HG03439 (cell line): Measurements from ENCODE around the gene TGM3.

Source experiments
- ATAC-seq: cut with Tn5 transposase; IDR thresholded peaks from one replicate; pipeline ENCODE4 v1.9.1; 2021; ENCODE audit warnings: mild to moderate bottlenecking, moderate library complexity; ENCODE audit not compliant: unreplicated experiment

Gene TGM3

DNA sequence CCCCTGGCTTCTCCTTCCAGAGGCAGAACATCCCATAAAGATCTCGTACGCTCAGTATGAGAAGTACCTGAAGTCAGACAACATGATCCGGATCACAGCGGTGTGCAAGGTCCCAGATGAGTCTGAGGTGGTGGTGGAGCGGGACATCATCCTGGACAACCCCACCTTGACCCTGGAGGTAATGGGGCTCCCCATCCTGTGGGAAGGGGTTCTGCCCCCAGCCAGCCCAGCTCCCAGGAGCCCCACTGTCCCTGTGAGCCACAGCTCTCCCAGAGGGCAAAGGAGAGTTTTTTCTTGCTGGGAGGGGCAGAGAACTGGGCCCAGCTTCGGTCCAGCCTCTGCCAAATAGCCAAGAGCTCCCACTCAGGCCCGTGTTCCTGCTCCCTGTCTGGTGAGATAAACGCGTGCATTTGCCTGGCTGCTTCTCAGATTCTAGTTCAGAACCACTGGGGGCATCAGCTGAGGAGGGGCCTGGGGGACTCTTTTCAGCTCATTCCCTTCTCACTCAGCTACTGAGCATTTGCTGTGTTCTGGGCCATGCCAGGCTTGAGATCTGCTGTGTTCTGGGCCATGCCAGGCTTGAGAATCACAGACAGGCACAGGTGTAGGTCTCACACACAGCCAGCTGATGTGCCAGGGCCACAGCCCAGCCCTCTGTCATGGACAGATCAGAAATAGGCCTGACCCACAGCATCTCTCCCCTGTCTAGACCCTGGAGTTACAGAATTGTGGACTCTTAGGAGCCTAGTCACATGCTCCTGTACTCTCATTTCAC, 39.5 kb downstream of the TGM3 start:
- no peak for ATAC-seq

DNA sequence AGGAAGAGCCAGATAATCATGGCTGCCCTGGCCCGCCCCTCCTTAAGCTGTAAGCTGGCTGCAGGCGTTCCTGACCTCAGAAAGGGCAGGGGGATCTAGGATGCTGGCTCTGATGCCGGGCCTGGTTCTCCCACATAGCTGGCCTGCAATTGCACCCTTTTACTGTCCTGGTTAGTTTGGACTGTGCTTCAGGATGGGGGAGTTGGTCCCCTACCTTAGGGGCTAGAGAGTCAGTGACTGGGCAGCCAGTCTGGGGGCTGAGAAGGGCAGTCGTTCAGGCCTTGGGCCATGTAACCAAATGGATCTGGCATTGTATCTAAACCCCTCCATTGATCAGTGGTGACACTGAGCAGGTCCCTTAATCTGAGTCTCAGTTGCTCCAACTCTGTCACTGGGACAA, 40.7 kb downstream of the TGM3 start:
- ATAC-seq, result no peak

DNA sequence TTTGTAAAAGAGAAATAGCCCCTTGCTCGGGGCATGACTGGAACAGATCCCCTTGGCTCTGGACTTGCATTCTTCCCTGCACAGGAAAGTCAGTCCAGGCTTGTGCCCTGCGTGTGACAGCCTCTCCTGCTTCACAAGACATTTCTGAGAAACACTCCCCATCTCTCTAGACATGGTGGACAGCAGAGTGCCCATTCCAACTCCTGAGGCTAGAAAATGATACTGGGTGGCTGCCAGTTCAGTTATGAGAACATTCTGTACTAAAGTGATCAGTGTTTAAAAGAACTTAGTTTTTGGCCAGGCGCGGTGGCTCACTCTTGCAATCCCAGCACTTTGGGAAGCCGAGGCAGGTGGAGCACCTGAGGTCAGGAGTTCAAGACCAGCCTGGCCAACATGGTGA, 41.3 kb downstream of the TGM3 start:
- no peak for ATAC-seq

DNA sequence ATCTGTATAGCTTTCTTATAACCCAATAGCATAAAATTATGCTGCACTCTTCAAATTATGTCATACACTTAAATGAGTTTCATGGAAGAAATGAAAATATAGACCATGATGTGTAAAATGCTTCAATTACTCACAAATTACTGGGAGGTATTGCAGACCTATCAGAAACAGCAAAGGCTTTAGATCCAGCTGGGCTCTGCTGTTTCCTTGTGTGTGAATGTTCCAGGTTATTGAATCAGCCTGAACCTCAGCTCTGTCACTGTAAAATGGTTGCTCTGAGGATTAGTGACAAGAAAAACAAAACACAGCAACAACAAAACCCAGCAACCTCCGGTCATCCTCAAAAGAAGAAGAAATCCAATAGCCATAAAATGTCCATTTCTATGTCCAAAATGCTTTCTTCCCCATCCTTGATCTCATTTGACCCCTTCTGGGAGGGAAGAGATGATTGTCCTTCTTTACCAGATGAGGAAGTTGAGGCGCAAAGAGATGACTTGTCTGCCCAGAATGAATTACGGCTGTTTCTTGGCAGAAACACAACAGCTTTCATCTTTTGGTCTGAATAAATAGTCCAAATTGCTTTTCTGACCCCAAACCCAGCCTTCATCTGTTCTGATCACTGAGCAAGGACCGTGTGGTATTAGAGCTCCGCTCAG, 42.7 kb downstream of the TGM3 start:
- ATAC-seq, result no peak

DNA sequence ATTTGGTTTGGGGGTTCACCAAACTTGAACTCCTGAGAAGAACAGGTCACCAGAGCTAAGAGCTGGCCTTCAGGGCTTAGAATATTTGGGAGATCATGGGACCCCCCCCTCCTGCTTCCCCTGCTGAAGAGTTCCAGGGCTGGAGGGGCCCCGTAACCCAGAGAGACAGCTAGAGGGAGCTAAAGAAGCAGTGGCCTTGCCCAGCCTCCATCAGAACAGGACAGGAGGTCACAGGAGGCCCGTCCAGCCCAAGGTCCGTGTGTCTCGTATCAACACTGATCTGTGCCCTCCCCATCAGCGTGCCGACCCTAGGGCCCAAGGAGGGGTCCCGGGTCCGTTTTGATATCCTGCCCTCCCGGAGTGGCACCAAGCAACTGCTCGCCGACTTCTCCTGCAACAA, 44.3 kb downstream of the TGM3 start:
- ATAC-seq, result no peak

DNA sequence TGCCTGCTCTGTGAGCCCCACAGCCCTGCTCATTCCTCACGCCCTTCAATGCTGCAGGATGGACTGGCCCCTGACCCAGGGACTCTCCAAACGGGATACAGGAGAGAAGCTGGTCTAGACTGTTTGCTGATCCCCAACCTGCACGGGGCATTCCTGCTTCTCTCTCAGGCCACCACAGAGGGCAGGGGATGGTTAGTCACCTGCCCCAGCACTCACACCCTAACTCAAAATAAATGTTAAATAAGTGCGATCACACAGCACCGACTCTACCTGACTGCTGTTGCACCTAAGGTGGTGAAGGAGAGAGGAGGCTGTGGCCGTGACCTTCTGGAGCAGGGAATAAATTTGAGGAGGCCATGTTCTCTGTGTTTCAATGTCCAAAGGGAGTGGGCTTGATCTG, 45.0 kb downstream of the TGM3 start:
- ATAC-seq, result no peak

DNA sequence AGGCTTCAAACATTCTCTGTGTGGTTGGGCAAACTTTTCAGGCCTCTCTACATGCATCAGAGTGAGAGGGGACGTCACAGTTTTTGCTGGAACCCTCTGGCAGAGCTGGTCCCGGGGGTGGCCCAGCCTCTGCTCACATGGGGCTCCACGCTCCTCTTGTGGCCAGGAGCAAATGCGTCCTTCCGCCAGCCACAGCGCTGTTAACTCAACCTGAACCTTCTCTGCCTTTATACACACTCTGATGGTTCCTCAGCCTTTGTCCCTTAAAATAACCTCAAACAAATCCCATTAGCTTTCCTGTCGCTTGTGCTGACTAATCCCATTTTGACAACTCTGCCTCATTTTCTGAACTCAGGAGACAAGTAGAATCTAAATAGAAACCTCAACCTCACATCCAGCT, 45.5 kb downstream of the TGM3 start:
- ATAC-seq, result no peak

DNA sequence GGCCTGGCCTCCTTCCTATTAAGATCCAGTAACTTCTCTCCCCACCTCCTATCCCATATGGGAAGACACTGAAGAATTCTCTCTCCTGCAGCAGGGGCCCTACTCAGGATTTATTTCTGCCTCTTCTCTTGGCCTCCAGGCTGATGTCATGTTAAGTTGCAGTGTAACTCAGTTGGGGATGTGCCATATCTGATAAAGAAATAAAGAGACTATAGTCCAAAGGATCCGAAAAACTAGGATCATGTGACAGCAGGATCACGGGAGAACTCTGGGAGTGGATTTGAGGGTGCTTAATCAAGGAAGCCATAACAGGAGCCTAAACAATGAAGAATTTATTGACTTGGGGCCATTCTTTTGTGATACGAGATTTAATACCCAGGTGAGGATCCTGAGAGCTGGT, 46.4 kb downstream of the TGM3 start:
- no peak for ATAC-seq

DNA sequence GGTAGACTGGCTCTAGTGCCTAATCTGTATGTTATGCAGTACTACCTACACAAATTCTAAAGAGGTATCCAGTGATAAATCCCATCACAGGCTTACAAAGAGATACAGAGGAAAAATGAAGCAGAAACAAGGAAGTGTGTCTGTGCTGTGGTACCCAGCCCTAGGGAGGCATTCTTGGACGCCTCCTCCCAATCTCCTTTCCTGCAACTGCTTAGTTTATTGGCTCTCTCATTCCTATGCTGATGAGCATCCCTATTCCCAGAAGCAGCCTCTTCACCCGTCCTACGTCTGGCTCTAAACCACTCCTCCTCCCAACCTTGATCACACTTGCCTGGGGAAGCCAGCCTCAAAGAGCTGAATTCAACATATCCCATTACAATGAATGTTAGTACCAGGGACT, 50.4 kb downstream of the TGM3 start:
- ATAC-seq, result no peak

DNA sequence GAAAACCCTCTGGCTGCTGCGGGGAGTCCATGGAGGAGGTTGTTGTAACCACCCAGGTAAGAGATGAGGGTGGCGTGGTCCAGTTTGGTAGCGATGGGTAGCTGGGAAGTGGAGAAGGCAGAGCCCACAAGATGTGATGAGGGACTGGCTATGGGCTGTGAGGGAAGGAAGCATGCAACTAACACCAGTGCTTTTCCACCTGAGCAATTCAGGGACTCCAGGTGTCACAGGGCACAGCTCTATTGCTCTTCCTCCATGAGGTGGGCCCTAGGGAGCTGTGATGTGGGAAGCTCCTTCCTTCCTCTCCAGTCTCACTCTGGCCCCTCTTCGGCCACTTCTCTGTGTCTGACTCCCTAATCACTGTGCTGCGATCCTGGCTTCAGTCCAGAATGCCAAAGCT, 52.5 kb downstream of the TGM3 start:
- no peak for ATAC-seq

DNA sequence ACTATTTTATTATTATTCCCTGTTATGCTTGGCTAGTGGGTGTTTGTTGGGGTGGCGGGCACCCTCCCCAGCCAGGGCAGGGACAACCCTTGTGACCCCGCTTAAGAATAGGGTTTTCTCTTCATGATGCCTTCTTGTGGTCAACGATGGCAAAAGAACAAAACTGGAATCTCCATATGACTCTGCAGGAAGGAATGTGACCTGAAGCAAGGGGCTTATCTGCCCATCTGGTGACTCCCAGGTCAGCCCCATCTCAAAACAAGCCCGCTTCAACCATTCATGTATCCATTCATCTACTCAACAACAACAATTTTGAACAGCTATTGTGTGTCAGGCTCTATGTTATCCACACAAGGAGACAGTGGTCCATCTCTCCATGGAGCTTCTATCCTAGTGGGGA, 54.0 kb downstream of the TGM3 start:
- no peak for ATAC-seq

DNA sequence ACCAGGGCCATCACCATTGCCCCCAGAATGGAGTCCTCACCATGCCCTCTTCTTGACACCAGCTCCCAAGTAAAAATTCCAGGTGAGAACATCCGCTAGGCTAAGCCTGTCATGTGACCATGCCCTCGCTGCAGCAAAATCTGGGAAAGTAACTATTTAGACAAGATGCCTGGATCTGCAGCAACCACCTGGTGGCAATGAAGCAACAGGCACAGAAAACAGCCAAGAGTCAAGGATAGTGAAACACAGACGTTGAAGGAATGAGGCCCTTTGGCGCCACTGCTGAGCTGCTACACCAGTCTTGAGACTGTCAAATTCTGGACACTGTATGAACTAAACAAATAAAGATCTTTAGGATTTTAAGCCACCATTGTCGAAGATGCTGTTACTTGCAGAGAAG, 54.8 kb downstream of the TGM3 start:
- ATAC-seq, result no peak

DNA sequence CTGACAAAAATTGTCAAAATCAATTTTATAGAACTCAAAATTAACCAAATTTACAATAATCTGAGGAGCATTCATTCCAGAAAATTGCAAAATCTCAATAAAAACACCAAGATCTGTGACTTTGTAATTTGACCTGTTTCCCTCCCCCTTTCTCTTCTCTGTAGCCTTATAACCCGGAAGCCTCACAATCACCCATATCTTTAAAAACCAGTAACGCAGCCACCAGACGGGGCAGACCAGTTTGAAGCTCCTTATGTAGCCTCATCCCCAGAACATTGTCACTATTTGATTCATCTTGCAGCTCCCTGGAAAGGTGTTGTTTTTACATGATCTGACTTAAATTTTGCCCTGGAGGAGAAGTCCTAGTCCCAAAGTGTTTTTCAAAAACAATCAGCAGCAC, 57.4 kb downstream of the TGM3 start:
- no peak for ATAC-seq

DNA sequence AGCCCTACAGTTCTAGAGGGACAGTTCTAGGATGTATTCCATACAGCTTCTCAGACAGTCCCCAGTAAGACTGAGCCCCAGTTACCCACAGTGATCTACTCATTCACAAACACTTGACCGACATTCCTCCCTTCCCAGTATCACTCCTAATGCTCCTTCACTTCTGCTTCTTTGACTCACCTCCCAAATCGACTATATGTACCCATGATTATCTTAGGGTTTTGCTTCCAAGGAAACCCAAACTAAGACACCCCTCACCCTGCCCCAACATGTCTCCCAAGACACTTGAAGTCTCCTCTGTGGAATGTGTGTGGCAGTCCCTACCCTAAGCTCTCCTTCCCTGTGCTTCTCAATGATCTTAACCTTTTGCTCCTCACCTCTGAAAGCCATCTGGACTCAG, 61.3 kb downstream of the TGM3 start:
- ATAC-seq, result no peak

DNA sequence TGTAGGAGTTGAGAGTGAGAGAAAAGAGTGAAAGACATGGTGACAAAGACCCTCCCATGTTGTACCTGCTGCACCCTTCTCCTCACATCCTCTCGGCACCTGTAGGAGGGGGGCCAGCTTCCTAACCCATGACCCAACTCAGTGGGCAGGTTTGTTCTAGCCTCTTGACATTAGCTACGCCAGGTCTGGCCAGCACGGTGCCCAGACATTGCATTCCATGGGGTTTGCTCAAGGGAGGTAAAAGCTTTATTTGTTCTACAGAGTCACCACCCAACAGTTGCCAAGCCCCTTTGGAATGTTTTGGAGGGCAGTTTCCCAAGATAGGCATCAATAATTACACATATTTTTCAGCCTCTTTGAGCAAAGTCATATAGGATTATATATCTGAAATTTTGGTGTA, 62.2 kb downstream of the TGM3 start:
- ATAC-seq, result no peak

DNA sequence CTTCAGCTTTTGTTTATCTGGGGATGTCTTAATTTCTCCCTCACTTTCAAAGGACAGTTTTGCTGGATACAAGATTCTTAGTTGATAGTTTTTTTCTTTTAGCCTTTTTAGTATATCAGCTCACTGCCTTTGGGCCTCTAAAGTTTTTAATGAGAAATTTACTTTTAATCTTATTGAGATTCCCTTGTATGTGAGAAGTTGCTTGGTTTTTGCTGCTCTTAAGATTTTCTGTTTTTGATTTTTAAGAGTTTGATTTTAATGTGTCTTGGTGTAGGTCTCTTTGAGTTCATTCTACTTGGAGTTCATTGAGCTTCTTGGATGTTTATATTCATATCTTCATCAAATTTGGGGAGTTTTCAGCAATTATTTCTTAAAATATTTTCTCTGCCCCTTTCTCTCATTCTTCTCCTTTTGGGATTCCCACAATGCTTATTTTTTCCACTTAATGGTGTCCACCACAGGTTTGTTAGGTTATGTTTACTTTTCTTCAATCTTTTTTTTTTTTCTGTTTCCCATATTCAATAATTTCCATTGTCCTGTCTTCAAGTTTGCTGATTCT, 65.3 kb downstream of the TGM3 start:
- no peak for ATAC-seq

DNA sequence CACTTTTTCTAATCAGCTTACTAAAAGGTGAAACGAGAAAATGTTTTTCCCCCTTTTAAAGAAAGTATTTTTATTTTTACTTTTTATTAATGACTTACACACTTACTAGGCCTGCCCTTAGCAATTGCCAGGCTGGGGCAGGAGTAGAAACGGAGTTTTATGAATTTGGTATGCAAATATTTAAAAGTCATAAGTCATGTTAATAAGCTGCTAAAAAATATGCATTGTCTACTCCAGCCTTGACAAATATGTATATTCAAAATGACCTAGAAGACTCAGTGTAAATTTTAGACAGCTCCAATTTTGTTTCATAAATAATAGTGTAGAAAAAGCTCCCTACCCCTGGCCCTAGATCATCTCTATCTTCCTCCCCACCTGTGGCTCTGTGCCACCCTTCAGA, 67.4 kb downstream of the TGM3 start:
- ATAC-seq, result no peak

DNA sequence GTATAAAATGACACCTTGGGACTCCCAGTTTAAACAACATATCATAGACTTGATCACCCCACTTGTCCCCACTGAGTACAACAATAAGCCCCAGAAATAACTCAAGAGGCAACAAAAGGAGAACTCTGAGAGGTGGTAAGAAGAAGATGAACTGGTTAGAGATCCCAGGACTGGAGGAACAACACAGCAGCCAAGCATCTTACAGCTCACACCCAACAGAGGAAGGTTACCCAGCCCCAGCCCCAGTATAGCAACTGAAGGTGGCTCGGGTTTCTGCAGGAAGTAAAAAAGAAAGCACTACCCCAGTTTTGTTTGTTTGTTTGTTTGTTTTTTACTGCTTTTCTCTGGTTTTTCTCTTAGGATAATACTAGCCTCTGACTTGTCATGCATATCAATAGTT, 67.8 kb downstream of the TGM3 start:
- ATAC-seq, result no peak

DNA sequence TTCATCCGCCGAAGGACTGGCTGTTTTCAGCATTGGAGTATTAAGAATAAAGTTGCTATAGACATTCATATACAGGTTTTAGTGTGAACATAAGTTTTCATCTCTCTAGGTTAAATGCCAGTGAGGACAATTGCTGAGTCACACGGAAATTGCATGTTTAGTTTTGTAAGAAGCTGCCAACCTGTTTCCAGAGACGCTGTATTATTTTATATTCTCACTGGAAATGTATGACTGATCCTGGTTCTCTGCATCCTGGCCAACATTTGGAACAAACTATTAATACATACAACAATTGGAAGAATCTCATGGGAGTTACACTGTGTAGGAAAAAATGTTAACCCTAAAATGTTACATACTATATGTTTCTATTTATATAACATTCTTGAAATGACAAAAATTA, 68.2 kb downstream of the TGM3 start:
- no peak for ATAC-seq

DNA sequence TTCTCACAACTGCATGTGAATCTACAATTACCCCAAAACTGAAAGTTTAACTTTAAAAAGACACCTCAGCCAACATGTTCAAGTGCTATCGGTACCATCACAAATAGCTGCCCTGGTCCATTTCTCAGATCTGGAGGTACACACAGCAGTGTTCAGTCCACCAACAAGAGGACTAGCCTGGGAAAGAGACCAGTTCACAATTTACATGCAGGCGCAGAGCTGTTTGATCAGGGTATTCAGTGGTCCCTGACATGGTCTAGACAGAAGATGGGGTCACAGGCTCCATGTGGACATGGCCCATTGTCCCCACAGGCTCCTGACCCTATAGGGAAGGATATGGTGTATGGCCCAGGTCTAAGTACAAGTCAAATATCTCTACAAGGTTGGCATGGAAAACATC, 69.3 kb downstream of the TGM3 start:
- no peak for ATAC-seq

DNA sequence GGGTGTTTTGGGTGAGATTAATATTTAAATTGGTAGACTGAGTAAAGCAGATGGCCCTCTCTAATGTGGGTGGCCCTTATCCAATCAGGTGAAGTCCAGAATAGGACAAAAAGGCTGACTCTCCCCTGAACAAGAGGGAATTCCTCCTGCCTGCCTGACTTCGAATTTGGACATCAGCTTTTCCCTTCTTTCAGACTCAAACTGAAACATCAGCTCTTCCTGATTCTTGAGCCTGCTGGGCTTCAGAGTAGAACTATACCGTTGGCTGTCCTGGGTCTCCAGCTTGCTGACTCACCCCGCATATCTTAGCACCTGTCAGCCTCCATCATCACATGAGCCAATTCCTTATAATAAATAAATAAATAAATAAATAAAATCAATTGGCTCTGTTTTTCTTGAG, 69.9 kb downstream of the TGM3 start:
- ATAC-seq, result no peak

DNA sequence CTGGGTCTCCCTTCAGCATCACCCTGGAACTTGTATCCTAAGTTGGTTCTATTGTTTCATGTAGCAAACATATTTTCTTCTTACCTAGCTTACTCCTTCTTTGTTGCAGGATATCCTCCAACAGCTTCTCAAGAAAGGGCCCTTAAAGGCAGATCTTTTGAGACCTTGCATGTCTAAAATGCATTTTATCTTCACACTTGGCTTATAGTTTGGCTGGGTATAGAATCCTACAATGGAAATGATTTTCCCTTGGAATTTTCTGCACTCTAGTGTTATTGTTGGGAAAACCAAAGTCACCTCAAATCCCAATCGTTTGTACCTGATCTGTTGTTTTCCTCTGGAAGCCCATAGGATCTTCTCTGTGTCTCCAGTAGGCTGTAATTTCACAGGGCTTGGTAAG, 72.8 kb downstream of the TGM3 start:
- ATAC-seq, result no peak

DNA sequence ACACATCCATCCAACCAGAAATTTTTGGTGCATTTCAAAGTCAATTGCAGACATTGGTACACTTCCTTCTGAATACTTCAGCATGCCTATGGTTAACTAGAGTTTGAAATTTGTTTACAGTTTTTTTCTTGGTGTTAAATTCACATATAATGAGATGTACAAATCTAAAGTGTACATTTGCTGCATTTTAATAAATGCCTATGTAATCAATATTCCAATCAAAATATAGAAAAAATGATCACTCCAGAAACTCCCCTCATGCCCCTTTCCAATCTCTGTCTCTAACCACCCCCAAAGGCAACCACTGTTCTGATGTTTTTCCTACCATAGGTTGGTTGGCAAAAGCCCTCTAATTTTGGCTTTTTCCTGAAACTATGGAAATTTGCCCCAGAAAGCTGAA, 77.3 kb downstream of the TGM3 start:
- ATAC-seq, result no peak
